Neural cell (in vitro differentiated cells): ENCODE data around the gene PCNX4. TPM values are rescaled to one million over a fixed set of nuclear protein-coding genes. Genes with fewer than 3 reads are reported as not detected.
"Not testable (repeated sequence)": the region's sequence is repeated elsewhere in the genome, so short reads cannot be mapped to it uniquely, and the experiment has no call there.

ENCODE experiments used
- H2AFZ ChIP-seq: fragments of 200-600, 300-800 bp; sonication (generic), shearing (Covaris generic); 2 replicates; pipeline ENCODE4 v1.6.0; 2014; ENCODE audit warnings: low read depth, mild to moderate bottlenecking, antibody characterized with exemption, low read length, moderate library complexity
- H3F3A ChIP-seq: fragments of 200-600 bp; shearing (Covaris generic); 2 replicates; pipeline ENCODE4 v1.6.1; 2016; ENCODE audit warnings: mild to moderate bottlenecking, moderate library complexity, mixed read lengths, antibody characterized with exemption, low read length; ENCODE audit not compliant: insufficient read depth, poor library complexity, severe bottlenecking
- H3K27ac ChIP-seq: fragments of 200-600, 300-800 bp; sonication (generic), shearing (Covaris generic); 2 replicates; pipeline ENCODE4 v1.5.1; 2014; ENCODE audit warnings: mild to moderate bottlenecking, low read length, moderate library complexity
- H3K27me3 ChIP-seq: fragments of 300-800, 200-600 bp; sonication (generic), shearing (Covaris generic); 2 replicates; pipeline ENCODE4 v1.6.0; 2014; ENCODE audit warnings: mild to moderate bottlenecking, low read depth, low read length, moderate library complexity; ENCODE audit not compliant: insufficient read depth
- H3K36me3 ChIP-seq: fragments of 300-800, 200-600 bp; sonication (generic), shearing (Covaris generic); 2 replicates; pipeline ENCODE4 v1.5.1; 2014; ENCODE audit warnings: mild to moderate bottlenecking, antibody characterized with exemption, low read length, moderate library complexity; ENCODE audit not compliant: insufficient read depth
- H3K4me2 ChIP-seq: fragments of 300-800, 200-600 bp; sonication (generic), shearing (Covaris generic); 2 replicates; pipeline ENCODE4 v1.6.0; 2014; ENCODE audit warnings: mild to moderate bottlenecking, low read length
- H3K4me3 ChIP-seq: fragments of 300-800, 200-600 bp; sonication (generic), shearing (Covaris generic); 2 replicates; pipeline ENCODE4 v1.5.1; 2014; ENCODE audit warnings: mild to moderate bottlenecking, low read length, moderate library complexity
- H3K79me2 ChIP-seq: fragments of 200-600 bp; shearing (Covaris generic); replicated peaks from 2 replicates; pipeline ENCODE4 v1.6.0; 2014; ENCODE audit warnings: mild to moderate bottlenecking, low read length, moderate library complexity; ENCODE audit not compliant: insufficient read depth
- H3K9ac ChIP-seq: fragments of 300-800, 200-600 bp; sonication (generic), shearing (Covaris generic); 2 replicates; pipeline ENCODE4 v1.6.1; 2016; ENCODE audit warnings: mild to moderate bottlenecking, low read length, mixed read lengths
- H3K9me2 ChIP-seq: fragments of 200-600 bp; shearing (Covaris generic); 2 replicates; pipeline ENCODE4 v1.6.1; 2016; ENCODE audit warnings: mild to moderate bottlenecking, low read length, mixed read lengths; ENCODE audit not compliant: insufficient read depth
- H3K9me3 ChIP-seq: fragments of 200-600, 300-800 bp; sonication (generic), shearing (Covaris generic); 2 replicates; pipeline ENCODE4 v1.6.1; 2016; ENCODE audit warnings: mild to moderate bottlenecking, mixed run types, low read length, moderate library complexity, mixed read lengths
- H4K20me1 ChIP-seq: fragments of 200-600 bp; shearing (Covaris generic); 2 replicates; pipeline ENCODE4 v1.6.1; 2016; ENCODE audit warnings: mild to moderate bottlenecking, mixed run types; ENCODE audit not compliant: insufficient read depth
- CTCF ChIP-seq: fragments of 450-650 bp; IDR thresholded peaks from 2 replicates; pipeline ENCODE4 v1.5.1; 2014; ENCODE audit warnings: antibody characterized with exemption, mild to moderate bottlenecking, moderate library complexity; ENCODE audit not compliant: poor library complexity, severe bottlenecking
- EP300 ChIP-seq: fragments of 450-650 bp; conservative IDR thresholded peaks from 2 replicates; pipeline ENCODE4 v1.6.1; 2014; ENCODE audit warnings: antibody characterized with exemption, mild to moderate bottlenecking, moderate library complexity; ENCODE audit not compliant: poor library complexity, severe bottlenecking
- EZH2 ChIP-seq: fragments of 200-600, 300-800 bp; shearing (Covaris generic), sonication (generic); IDR thresholded peaks from 2 replicates; pipeline ENCODE4 v1.6.1; 2014; ENCODE audit warnings: antibody characterized with exemption, low read length, borderline replicate concordance, mild to moderate bottlenecking; ENCODE audit not compliant: insufficient read depth, poor library complexity, severe bottlenecking
- MXI1 ChIP-seq: fragments of 450-650 bp; conservative IDR thresholded peaks from 2 replicates; pipeline ENCODE4 v1.6.1; 2014; ENCODE audit warnings: antibody characterized with exemption, mild to moderate bottlenecking; ENCODE audit not compliant: poor library complexity, severe bottlenecking
- POLR2AphosphoS5 ChIP-seq: IDR thresholded peaks from 2 replicates; pipeline ENCODE4 v1.6.1; 2012
- RAD21 ChIP-seq: fragments of 450-650 bp; conservative IDR thresholded peaks from 2 replicates; pipeline ENCODE4 v1.6.1; 2014; ENCODE audit warnings: antibody characterized with exemption, mild to moderate bottlenecking, moderate library complexity
- REST ChIP-seq: IDR thresholded peaks from 2 replicates; pipeline ENCODE4 v1.6.1; 2012; ENCODE audit warnings: borderline replicate concordance
- SMC3 ChIP-seq: fragments of 450-650 bp; conservative IDR thresholded peaks from 2 replicates; pipeline ENCODE4 v1.6.1; 2014; ENCODE audit warnings: antibody characterized with exemption, mild to moderate bottlenecking, moderate library complexity; ENCODE audit not compliant: poor library complexity
- TAF1 ChIP-seq: IDR thresholded peaks from 2 replicates; pipeline ENCODE4 v1.6.1; 2012; ENCODE audit warnings: low read depth
- polyA minus RNA-seq: library from RNA; depleted of rRNA, polyadenylated mRNA; stranded (reverse); fragments of >200 nt; gene quantifications from 2 replicates; pipeline ENCODE4 v1.2.3, GENCODE V29; 2014
- polyA plus RNA-seq: library from polyadenylated mRNA; depleted of rRNA; stranded (reverse); fragments of >200 nt; gene quantifications from 2 replicates; pipeline ENCODE4 v1.2.3, GENCODE V29; 2014

Gene PCNX4
- polyA plus RNA-seq (117 TPM in 2 replicates), polyA minus RNA-seq (250 and 269 TPM in 2 replicates)

GRCh38 chr14:60091550-60092525 is at the start of gene PCNX4:
PCNX4 (plus strand) TSS chr14:60091923; CDS start chr14:60107639, 15,716 bp downstream.
- no peaks in the 10 kb centered on the region for H3K9me2 ChIP-seq
- TF ChIP-seq SMC3, result no peak
- peak; percentile 15 for TF ChIP-seq RAD21
- no peak for TF ChIP-seq CTCF
- peak; percentile 96 for TF ChIP-seq POLR2AphosphoS5
- TF ChIP-seq REST, result peak; percentile 82
- no peak for TF ChIP-seq EZH2
- peak; percentile 95 for TF ChIP-seq TAF1
- TF ChIP-seq MXI1, result peak; percentile 90
- TF ChIP-seq EP300, result peak; percentile 85
- peak within 1 kb of the TSS; percentile 93 for H3K4me2 ChIP-seq
- H3K9ac ChIP-seq, result peak within 1 kb of the TSS; percentile 94
- H4K20me1 ChIP-seq, result no peaks in the 10 kb centered on the region
- H3K36me3 ChIP-seq, result no peaks in the 10 kb centered on the region
- H3K9me3 ChIP-seq, result no peaks in the 10 kb centered on the region
- no peaks in the 10 kb centered on the region for H3K27me3 ChIP-seq
- H3K79me2 ChIP-seq, result peaks cover 47% of the 10 kb centered on the region
- no peaks in the 10 kb centered on the region for H3F3A ChIP-seq
- peak within 1 kb of the TSS; percentile 66 for H2AFZ ChIP-seq
- H3K4me3 ChIP-seq, result peak within 1 kb of the TSS; percentile 82
- peak within 1 kb of the TSS; percentile 95 for H3K27ac ChIP-seq

- not testable (repeated sequence) for H3F3A ChIP-seq, H3K9me2 ChIP-seq, H3K79me2 ChIP-seq, H3K9ac ChIP-seq, H2AFZ ChIP-seq, H3K36me3 ChIP-seq, H4K20me1 ChIP-seq, H3K27me3 ChIP-seq, H3K4me2 ChIP-seq, H3K9me3 ChIP-seq, H3K4me3 ChIP-seq, H3K27ac ChIP-seq
These were observed 43.7 kb upstream of the PCNX4 start for GRCh38 chr14:60047976-60048375.
